Left hindlimb (tissue), 1 donor: ENCODE results near the gene TEKTIP1.
A peak's percentile ranks its signal among the peaks of the same experiment; 100 is the strongest.

ENCODE experiments used
- DNase-seq: peaks from one replicate; pipeline ENCODE4 v3.0.0-alpha.2; 2018

TEKTIP1 gene

DNA sequence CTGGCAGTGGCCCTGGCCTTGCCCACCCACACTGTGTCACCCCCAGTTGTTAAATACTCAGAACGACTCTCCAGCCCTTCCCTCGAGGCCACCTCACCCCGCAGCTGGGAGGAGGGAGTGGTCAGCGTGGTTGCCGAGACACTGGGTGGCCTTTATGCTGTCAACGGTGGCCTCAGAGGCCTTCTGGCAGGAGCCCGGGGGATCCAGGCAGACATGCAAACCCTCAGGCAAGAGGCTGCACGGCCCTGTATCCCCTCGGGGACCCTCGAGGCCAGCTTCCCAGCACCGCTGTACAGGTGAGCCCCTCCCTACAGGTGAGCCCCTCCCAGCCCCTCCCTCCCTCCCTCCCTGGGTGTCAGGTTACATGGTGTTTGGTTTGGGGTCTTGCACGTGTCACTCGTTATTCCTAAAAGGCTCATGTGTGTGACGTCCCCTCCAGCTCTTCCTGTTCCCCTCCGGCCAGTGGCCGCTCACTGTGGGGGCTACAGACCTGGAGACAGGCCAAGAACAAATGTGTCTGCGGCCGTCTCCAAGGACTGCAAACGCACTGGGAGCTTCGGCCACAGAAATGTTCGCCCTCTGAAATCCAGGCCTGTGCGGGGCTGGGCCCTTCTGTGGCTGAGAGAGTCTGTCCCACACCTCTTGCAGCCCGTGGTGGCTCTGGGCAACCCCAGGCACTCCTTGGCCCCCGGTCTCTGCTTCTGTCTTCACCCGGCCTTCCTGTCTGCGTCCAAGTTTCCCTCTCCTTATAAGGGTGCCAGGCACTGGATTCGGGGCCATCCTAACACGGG lies at the start of gene TEKTIP1:
Gene TEKTIP1 (plus strand): TSS at position 210 of the 791 bp plus-strand sequence. CDS start 4 bp downstream, at position 214.
- no peak for DNase-seq

DNA sequence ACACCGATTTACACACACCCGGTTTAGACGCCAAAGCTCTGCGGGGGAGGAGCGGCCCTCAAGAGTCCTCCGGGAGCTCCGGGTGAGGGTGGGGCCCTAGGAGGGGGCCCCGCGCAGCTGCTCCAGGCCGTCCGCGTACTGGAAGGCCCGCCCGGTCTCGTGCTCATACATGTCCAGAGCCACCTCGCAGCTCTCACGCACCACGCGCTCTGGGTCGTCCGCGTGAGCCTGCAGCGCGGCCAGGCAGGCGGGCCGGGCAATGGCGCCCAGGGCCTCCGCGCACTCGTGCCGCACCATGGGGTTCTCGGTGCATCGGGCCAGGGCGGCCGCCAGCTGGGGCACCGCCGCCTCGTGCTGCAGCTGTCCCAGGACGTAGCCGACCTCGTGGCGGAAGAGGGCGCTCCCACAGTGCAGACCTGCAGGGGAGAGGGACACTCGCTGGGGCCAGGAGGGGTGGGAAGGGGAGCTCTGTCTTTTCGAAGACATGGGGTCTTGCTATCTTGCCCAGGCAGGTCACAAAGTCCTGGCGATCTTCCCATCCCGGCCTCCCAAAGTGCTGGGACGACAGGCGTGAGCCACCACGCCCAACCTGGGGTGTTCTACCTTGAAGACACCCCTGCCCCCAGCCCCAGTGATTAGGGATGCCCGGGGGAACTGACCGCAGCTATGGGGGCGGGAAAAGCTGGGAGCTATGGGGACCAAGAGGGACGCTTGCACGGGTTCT lies 47.4 kb upstream of the TEKTIP1 start:
- DNase-seq: no peak

DNA sequence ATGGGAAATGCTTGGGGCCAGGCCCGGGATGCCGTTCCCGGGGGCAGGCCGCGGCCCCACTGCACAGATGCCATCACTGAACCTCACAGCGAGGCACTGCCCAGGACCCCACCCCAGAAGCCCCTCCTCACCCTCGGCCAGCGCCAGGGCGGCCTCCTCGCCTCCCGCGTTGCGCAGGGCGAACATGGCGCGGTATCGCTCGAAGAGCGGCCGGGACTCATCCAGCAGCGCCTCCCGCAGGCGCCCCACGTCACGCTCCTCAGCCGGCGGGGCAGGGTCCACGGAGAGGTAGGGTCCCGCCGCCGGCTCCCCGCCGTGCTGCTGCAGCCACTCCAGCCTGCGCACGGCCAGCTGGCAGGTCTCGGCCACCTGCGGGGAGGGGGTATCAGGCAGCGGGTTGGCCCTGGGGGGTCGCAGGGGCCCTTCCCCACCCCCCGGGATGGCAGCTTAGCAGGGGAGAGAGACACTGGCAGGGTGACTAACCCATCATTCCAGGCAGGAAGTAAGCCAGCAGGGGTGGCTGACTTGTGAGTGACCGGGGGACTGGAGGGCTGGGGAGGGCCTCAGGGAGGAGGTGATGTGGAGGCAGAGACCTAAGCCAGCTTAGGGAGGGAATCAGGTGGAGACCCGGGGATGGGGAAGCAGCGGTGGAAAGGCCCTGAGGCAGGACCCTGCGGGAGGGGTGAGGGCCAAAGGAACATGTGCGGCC lies 46.7 kb upstream of the TEKTIP1 start:
- no peak for DNase-seq

DNA sequence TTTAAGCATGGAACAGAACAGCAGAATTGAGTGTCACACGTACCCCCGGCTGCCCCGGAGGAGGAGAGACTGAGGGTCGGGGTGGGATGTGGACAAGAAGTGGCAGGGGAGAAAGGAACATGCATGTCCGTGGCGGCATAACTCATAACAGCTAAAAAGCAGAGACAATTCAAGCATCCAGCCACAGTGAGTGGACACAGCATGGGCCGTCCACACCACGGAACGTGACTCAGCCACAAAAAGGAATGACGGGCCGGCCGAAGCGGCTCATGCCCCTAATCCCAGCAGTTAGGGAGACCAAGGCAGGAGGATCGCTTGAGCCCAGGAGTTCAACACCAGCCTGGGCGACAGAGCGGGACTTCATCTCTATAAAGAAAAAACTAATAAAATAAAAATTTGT lies 46.1 kb upstream of the TEKTIP1 start:
- DNase-seq: no peak

DNA sequence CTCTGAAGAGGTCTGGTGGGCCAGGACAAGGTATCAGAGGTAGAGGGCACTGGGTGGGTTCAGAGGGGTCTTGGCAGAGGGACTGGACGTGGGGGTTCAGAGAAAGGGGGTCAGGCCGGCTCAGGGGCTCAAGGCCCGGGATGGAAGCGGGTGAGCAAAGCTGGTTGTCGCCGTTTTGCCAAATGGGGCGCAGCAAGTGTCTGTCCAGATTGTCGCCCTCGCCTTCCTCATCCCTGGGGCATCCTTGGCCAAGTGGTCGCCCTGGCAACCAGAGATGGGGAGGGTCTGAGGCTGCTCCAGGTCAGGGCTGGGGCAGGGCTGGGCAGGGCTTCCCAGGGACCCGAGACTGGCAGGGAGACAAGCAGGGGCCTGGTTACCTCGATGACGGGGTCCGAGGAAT lies 45.3 kb upstream of the TEKTIP1 start:
- no peak for DNase-seq

DNA sequence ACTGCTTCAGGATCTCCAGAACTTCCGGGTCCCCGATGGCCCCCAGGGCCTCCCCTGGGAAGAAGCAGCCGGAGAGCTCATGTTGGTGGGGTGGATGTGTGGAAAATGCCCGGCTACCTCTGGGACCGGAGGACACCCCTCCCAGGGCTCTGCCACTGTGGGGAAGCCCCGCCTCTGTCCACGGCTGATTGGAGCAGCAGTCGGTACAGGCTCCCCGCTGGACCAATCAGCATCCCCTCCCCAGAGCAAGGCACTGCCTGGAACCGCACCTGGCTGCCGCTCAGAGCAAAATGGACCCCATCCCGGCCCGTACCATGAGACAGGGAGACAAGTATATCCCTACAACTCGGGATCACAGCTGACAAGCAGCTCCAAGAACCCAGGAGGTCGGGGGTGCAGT lies 44.9 kb upstream of the TEKTIP1 start:
- DNase-seq: no peak

DNA sequence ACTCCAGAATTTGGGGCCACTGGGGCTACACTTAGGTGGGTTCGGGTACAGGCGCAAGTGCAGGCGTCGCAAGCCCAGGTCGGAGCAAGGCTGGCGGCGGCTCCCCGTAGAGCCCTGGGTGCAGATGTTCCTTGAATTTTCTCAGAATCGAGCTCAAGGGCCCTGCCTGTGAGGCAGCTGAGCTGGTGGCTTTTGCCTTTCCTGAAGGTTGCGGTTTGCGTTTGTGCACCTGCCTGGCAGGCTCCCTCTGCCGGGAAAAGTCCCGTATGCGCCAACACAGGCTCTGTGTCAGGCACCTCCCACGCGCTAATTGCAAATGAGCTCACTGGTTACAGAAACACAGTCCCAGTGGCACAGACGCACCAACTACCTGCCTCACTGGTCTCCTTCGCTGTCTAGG lies 44.4 kb upstream of the TEKTIP1 start:
- DNase-seq: no peak

DNA sequence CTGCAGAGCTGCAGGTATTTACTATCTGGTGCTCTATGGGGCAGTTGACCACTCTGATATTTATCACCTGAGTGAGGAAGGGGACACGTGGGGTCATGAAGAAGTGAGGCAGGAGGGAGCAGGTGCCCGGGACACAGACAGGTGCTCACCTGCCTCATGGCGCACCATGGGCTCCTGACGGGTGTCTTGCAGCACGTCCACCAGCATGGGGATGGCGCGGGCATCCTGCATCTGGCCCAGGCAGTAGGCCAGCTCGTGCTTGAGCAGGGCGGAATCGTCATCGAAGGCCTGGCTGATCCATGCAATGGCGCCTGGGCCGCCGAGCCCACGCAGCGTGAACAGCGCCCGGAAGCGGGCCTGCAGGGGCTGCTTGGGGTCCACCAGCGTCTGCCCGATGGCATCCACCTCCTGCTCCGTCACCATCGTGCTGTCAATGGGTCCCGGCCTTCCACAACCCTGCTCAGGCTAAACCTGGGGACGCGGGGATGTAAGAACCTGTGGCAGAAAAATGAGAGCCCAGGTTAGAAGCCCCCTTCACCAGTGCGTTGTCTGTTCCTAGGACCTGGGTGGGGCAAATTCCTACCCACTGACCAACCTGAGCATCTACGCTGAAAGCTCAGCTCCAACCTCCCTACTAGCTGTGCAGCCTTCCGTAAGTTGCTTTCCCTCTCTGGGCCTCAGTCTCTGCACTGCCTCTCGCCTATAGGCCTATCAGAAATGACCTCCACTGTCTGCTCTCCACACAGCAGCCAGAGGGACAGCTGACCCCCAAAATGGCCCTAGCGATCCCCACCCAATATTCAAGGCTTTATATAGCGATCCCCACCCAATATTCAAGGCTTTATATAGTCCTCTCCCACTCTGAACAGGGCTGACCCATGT lies 42.3 kb upstream of the TEKTIP1 start:
- no peak for DNase-seq

DNA sequence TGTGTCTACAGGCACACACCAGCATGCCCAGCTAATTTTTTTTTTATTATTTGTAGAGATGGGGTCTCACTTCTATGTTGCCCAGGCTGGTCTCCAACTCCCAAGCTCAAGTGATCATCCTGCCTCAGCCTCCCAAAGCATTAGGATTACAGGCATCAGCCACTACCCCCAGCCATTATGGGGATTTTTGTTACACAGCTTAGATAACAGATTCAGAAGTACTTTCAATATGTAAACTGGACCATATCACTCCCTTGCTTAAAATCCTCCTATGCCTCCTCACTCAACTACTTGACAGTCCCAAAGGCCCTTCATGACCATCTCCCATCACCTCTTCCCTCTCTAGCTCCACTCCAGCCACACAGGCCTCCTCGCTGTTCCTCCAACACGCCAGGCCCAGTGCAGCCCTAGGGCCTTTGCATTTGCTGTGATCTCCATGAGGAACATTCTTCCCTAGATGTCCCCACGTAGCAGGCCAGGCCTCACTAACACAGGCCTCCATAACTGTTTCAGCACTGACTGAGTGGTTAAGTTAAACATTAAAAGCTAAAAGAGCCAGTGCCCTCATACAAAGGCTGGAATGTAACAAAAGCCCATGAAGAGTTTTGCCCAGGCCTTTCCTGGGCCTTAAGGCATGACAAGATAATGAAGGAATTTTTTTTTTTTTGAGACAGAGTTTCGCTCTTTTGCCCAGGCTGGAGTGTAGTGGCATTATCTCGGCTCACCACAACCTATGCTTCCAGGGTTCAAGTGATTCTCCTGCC lies 41.0 kb upstream of the TEKTIP1 start:
- DNase-seq: no peak

DNA sequence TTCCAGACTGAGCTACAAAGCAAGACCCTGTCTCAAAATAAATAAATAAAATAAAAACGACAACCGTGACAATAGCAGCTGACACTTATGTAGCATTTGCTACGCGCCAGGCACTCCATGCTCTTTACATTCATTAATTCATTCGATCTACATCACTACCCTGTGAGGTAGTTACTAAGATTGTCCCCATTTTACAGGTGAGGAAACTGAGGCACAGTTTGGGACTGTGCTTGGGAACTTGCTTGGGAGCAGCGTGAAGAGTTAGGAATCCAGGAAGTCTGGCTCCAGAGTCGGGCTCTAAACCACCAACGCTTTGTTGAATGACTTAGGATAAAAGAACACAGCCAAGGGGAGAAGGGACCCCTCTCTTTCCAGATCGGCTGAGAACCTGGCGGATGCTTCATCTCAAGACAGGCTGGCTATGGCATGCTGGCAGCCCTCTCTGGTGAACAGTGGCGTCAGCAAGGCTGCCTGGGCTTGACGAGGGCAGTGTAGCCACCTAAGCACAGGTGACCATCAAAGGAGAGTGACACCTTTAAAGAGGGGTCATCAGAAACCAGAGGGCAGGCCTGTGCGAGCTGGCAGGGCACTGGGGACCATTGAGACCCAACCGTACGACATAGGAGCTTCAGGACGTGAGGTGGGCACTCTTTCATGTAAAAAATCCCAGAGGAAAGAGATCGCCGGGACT lies 39.1 kb upstream of the TEKTIP1 start:
- no peak for DNase-seq

DNA sequence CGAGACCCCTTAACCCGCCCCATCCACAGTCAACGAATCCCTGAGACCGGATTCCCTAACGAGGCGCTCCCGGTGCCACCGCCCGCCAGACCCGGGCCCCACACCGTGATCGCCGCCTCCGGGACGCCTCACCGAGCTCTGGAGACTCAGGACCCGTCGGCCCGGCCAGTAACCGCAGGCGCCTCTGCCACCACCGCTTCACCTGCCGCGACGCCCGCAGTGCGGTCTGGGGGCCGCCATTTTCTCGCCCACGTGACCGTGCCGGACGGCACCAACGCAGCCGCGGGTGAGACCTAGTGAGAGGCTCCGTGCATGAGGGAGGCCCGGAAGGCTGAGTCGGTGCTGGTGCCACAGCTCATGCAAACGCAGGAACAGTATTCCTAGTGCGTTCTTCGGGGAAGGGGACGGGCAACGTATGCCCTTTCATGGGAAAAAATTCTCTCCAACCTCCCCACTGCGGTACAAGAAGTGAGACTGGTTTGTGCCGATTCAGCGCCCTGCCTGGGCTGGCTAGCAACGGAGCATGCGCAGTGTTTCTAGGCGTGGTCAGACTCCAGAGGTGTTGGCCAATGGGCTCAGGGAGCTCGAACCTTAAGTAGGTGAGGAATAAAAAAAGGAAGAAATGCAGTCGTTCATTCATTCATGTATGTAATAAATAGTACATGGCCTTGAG lies 38.4 kb upstream of the TEKTIP1 start, which contains the start of gene DOHH:
Gene DOHH (minus strand): TSS at position 246 of the 673 bp plus-strand sequence. CDS start 3,860 bp downstream, outside the sequence.
- peak; percentile 96 for DNase-seq

DNA sequence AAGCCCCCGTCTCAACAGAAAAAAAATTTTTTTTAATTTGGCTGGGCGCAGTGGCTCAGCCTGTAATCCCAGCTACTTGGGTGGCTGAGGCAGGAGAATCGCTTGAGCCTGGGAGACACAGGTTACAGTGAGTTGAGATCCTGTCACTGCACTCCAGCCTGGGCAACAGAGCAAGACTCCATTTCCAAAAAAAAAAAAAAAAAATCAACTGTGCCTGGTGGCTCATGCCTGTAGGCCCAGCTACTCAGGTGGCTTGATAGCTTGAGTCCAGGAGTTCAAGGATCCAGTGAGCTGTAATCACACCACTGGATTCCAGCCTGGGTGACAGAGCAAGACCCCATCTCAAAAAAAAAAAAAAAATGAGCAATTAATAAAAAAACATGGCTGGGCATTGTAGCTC lies 37.2 kb upstream of the TEKTIP1 start:
- DNase-seq: no peak

DNA sequence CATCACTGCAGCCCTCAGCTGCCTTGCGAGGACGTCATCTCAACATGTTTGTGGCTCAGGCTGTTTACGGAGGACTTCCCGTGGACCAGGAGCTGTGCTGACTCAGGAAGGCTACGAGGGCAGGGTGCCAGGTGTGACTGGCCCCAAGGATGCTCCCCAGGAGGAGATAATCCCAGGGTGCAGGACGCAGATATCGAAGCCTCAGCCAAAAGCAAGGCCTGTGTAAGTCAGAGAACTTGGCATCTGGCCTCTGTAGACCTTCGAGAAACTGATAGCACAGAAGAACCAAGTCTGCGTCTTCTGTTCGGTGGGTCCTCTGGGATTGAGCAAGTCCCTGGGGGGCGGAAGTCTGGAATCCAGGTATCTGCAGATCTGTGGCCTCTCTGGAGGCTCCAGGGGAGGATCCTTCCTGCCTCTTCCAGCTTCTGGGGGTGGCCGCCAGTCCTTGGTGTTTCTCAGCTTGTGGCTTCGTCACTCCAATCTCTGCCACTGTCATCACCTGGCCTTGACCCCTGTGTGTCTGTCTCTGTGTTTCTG lies 35.9 kb upstream of the TEKTIP1 start:
- DNase-seq: no peak

DNA sequence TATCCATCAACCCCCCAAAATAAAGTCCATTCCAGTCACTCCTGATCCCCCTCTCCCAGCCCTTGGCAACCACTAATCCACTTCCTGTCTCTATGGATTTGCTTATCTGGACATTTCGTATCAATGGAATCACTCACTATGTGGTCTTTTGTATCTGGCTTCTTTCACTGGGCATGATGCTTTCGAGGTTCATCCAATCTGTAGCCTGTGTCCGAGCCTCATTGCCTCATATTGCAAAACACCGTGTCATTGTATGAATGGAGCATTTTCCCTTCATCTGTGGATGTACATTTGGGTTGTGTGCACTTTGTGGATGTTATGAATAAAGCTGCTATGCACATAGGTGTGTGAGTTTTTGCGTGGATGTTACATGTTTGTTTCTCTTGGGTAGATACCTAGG lies 34.2 kb upstream of the TEKTIP1 start:
- DNase-seq: no peak

DNA sequence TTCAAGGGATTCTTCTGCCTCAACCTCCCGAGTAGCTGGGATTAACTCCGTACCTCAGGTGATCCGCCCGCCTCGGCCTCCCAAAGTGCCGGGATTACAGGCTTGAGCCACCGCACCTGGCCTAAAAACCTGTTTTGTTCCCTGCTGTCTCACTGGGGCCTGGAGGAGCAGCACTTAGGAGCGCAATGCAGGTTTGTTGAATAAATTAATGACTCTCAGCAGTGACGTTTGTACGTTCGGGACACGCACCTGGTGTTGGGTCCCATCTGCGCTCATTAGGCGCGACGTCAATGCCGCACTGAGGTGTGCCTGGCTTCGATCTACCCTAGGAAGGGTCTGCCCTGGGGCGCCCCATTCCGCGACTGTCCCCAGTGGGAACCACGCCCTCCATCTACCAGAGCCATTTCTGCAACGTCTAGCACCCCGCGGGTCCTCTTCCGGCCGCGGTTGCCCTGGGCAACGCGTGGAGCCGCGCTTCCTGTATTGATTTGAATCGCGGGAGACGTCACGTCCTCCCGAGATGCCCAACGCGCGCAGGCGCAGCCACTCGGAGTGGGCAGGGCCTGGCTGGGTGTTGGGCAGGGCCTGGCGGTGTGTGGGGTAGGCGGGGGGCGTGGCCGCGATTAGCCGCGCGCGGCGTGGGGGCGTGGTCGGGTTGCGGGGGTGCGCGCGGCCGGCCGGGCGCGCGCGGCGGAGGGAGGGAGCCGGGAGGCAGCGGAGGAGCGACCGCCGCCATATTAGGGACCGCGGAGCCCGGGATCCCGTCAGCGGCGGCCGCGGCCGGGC lies 33.2 kb upstream of the TEKTIP1 start, which contains the start of gene FZR1:
Gene FZR1 (plus strand): TSS at position 714 of the 786 bp plus-strand sequence. CDS start 16,679 bp downstream, outside the sequence.
- peak; percentile 99 for DNase-seq

DNA sequence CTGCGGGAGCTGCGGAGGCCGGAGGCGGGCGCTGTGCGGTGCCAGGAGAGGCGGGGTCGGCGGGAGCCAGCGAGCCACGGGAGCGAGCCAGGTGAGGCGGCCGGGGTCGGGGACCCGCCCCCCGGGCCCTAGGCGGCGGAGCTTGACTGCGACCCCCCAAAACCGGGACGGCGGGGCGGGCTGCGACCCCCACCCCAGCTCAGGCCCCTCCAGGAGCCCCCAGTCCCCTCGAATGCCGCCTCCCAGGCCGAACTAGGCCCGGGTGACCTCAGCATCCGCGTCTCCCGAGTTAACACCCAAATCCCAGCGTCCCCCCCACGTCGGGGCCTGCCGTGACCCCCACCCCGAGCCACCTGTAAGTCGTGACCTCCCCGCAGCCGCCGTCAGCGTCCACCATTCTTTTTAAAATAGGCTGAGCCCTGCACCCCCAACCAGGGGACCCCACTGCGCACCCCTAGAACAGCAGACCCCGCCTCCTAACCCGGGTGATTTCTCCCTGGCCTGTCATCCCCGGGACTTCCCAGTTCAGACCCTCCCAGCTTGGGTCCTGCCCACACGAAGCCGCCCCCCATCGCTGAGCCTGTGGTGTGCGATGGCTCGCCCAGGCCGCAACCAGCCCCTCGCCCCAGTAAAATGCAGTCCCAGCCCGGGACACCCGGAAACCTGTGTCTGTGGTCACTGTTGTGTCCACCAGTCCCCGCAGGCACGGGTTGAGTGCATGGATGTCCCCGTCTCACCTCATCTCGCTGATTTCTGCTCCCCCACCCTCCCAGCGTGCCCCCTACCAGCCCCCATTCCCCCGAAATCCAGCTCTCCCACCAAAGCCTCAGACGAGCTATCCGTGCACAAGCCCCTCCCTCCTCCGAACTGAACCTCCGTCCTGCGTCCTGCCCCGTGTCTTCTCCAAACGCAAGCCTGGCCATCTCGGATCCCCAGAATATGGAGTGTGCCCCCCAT lies 32.3 kb upstream of the TEKTIP1 start:
- DNase-seq: peak; percentile 59

DNA sequence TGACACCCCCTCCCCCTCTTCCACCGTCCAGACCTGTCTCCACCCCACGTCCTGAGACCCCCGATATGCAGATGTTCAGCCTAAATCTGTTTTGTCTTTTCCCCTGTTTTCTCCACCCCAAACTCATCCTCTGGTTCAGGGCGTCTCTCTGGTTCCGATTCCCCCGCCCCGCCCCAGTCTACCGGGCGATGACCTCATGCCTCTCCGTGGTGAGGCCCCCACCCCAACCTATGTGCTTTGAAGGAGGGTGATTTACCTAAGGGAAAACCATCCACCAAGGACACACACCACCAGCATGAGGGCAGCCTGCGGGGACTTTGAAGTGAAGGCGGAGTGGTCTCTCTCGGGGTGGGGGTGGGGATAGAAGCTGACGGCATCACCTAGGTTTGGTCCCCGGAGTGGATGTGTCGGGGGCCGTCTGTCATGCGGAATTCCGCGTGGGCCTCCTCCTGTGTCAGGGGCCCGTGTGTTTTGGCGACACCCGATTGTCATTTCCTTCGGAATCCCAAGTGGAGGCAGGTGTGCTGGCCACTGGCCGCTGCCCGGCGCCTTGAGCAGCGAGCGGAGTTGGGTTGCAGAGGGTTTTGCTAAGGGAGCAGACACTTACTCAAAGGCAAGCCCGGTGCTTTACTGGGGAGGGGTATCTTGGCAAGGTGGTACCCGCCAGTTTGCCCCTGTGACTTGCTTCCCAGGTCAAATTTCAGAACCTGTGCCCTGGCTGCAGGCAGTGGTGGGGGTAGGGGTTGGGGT lies 31.4 kb upstream of the TEKTIP1 start:
- DNase-seq: no peak
